ENCODE measurements around the gene SYCP1. TPM values are rescaled to one million over a fixed set of nuclear protein-coding genes. Genes with fewer than 3 reads are reported as not detected.

The SYCP1 gene
- total and polyA plus RNA-seq, 8 donors: not detected

GRCh38 chr1:114831276-114831994, 23.2 kb upstream of the SYCP1 start:
- TF ChIP-seq, protein P1, sequence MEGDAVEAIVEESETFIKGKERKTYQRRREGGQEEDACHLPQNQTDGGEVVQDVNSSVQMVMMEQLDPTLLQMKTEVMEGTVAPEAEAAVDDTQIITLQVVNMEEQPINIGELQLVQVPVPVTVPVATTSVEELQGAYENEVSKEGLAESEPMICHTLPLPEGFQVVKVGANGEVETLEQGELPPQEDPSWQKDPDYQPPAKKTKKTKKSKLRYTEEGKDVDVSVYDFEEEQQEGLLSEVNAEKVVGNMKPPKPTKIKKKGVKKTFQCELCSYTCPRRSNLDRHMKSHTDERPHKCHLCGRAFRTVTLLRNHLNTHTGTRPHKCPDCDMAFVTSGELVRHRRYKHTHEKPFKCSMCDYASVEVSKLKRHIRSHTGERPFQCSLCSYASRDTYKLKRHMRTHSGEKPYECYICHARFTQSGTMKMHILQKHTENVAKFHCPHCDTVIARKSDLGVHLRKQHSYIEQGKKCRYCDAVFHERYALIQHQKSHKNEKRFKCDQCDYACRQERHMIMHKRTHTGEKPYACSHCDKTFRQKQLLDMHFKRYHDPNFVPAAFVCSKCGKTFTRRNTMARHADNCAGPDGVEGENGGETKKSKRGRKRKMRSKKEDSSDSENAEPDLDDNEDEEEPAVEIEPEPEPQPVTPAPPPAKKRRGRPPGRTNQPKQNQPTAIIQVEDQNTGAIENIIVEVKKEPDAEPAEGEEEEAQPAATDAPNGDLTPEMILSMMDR (IDR thresholded peaks at IDR 0.05): no peak
- H3K27me3 ChIP-seq: no peaks in the 10 kb centered on the region
- ATAC-seq (no peak), DNase-seq (no peak), FAIRE-seq (no peak)
- H3K4me1 ChIP-seq: no peaks in the 10 kb centered on the region
- H3K9me3 ChIP-seq: no peaks in the 10 kb centered on the region
- H3K4me3 ChIP-seq: no peak overlapping the region
- H3K27ac ChIP-seq: no peak overlapping the region
- intact Hi-C loops (cut with DNase I): no loop called here
- H3K36me3 ChIP-seq: no peaks in the 10 kb centered on the region
- 79 to 83% methylated on average over 5 of the region's 5 CpGs for WGBS, 2 donors

DNA sequence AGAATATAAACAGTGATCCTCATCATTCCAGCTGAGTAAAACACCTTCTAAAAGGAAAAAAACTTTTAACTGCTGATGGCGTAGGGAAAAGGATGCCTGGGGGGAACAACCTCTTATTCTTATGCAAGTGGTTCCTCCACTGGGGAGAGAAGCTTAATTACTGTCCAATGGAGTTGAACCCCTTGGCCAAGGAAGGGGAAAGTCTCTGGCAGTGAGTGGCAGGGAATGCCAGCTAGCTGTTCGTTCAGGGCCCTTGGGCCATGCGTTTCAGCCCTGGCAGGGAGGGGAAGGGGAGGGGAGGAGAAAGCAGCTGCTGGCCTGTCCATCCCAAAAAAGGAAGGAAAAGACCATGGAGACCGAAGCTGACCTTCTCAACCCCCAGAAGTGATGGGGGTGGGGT, 22.6 kb upstream of the SYCP1 start:
- TF ChIP-seq, protein P1 (IDR thresholded peaks at IDR 0.05): no peak
- Histone ChIP-seq H3K4me1 (no peaks in the 10 kb centered on the region), H3K36me3 (no peaks in the 10 kb centered on the region), H3K9me3 (no peaks in the 10 kb centered on the region), H3K4me3 (no peak overlapping the region), H3K27me3 (no peaks in the 10 kb centered on the region), H3K27ac (no peak overlapping the region)
- no peak for ATAC-seq
- FAIRE-seq: no peak
- DNase-seq: no peak
- intact Hi-C loops (cut with DNase I): no loop called here
- WGBS, 2 donors: 74 to 83% methylated on average over 4 of the region's 4 CpGs

GRCh38 chr1:114833421-114833820, 21.2 kb upstream of the SYCP1 start:
- ATAC-seq: no peak
- no peaks in the 10 kb centered on the region for H3K36me3 ChIP-seq
- TF ChIP-seq, protein P1 (IDR thresholded peaks at IDR 0.05): no peak
- FAIRE-seq: no peak
- WGBS, 2 donors: 71 to 79% methylated on average over 4 of the region's 4 CpGs
- H3K9me3 ChIP-seq: no peaks in the 10 kb centered on the region
- H3K4me1 ChIP-seq: no peaks in the 10 kb centered on the region
- intact Hi-C loops (cut with DNase I): no loop called here
- no peak overlapping the region for H3K27ac ChIP-seq
- H3K4me3 ChIP-seq: no peak overlapping the region
- H3K27me3 ChIP-seq: no peaks in the 10 kb centered on the region
- no peak for DNase-seq

DNA sequence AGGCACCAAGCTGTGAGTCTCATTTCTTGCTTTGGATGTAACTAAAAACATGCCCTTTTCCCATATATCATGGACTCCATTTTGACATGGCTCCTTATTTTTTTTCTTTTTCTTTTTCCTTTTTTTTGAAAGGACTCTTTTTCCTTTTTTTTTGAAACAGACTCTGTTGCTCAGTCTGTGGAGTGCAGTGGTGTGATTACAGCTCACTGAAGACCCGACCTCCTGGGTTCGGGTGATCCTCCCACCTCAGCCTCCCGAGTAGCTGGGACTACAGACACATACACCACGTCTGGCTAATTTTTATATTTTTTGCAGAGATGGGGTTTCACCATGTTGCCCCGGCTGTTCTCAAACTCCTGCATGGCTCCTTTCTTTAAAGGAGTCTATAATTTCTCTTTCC, 10.4 kb upstream of the SYCP1 start:
- TF ChIP-seq, protein P1 (IDR thresholded peaks at IDR 0.05): no peak
- H3K36me3 ChIP-seq: no peaks in the 10 kb centered on the region
- DNase-seq (no peak), FAIRE-seq (no peak), ATAC-seq (no peak)
- intact Hi-C loops (cut with DNase I): no loop called here
- H3K27me3 ChIP-seq: peaks cover 0 to 10% (median 3%) of the 10 kb centered on the region in 4 donors
- no peak overlapping the region for H3K27ac ChIP-seq
- no peaks in the 10 kb centered on the region for H3K4me1 ChIP-seq
- WGBS, 2 donors: 61 to 65% methylated on average over 5 of the region's 5 CpGs
- no peaks in the 10 kb centered on the region for H3K9me3 ChIP-seq
- no peak overlapping the region for H3K4me3 ChIP-seq

- intact Hi-C loops (cut with DNase I): no loop called here
- 87 to 92% methylated on average over 15 of the region's 15 CpGs for WGBS, 2 donors
- no peaks in the 10 kb centered on the region for H3K4me1 ChIP-seq
- no peaks in the 10 kb centered on the region for H3K36me3 ChIP-seq
- H3K9me3 ChIP-seq: no peaks in the 10 kb centered on the region
- no peak for FAIRE-seq
- no peak overlapping the region for H3K4me3 ChIP-seq
- peaks cover 0 to 43% (median 4%) of the 10 kb centered on the region in 4 donors for H3K27me3 ChIP-seq
- no peak for ATAC-seq
- no peak for DNase-seq
- TF ChIP-seq, protein P1 (IDR thresholded peaks at IDR 0.05): no peak
- no peak overlapping the region for H3K27ac ChIP-seq
Measured at GRCh38 chr1:114853584-114853983, 1.1 kb upstream of the SYCP1 start.
